Fibroblast of the aortic adventitia (primary cell): ENCODE data around the gene SLC27A3. TPM values are rescaled to one million over a fixed set of nuclear protein-coding genes. Genes with fewer than 3 reads are reported as not detected.

Experiments used
- DNase-seq: peaks from one replicate; pipeline ENCODE4 v3.0.0-alpha.2; 2010; ENCODE audit warnings: low read depth
- H3K4me3 ChIP-seq: 2 replicates; pipeline ENCODE4 v1.5.1; 2011; ENCODE audit warnings: low read depth, mild to moderate bottlenecking, control low read depth, low read length, moderate library complexity
- CTCF ChIP-seq: IDR thresholded peaks from 2 replicates; pipeline ENCODE4 v1.5.1; 2011; ENCODE audit warnings: mild to moderate bottlenecking, low read length, control low read depth, inconsistent platforms; ENCODE audit not compliant: insufficient read depth
- total RNA-seq: library from RNA; depleted of rRNA; stranded (reverse); fragments of >200 nt; gene quantifications from 2 replicates; pipeline ENCODE4 v1.2.3, GENCODE V29; 2012; ENCODE audit warnings: low replicate concordance

SLC27A3 gene
- 11.5 and 113 TPM in 2 replicates for total RNA-seq

DNA sequence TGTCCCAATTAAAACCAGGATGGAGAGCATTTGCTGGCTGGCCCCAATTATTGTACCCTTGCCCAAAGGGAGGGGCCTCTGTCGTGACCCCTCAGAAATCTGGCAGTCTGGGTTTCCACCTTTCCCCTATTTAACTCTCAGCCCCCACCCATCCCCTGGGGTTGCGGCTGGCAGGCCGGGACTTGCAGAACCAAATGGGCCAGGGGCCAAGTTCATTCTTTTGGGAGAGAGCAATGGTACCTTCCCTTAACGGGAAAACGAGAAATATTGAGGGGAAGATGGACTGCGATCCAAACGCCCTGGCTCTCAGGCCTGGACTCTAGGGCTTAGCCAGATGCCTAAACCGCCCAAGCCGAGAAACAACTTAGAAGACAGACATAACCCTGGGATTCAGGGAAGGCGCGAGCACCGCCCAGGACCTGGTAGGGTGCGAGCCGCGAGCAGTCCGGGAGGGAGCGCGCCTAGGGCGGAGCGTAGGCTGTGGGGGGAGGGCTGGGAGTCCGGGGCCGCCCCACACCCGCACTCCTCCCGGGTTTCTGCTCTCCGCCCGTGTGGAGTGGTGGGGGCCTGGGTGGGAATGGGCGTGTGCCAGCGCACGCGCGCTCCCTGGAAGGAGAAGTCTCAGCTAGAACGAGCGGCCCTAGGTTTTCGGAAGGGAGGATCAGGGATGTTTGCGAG, at the start of gene SLC27A3:
Gene SLC27A3 (plus strand): TSS at position 628 of the 678 bp plus-strand sequence. CDS start 91 bp downstream, outside the sequence.
- peak within 1 kb of the TSS; percentile 78 for H3K4me3 ChIP-seq
- peak; percentile 79 for DNase-seq
- TF ChIP-seq CTCF, result no peak

GRCh38 chr1:153727463-153728304, 47.5 kb upstream of the SLC27A3 start, which contains the start of gene INTS3:
TSS of gene INTS3 (plus strand) at chr1:153728050. CDS start at chr1:153728635, 585 bp downstream.
- peak; percentile 100 for DNase-seq
- H3K4me3 ChIP-seq, result peak within 1 kb of the TSS; percentile 95
- peak; percentile 27 for TF ChIP-seq CTCF

DNA sequence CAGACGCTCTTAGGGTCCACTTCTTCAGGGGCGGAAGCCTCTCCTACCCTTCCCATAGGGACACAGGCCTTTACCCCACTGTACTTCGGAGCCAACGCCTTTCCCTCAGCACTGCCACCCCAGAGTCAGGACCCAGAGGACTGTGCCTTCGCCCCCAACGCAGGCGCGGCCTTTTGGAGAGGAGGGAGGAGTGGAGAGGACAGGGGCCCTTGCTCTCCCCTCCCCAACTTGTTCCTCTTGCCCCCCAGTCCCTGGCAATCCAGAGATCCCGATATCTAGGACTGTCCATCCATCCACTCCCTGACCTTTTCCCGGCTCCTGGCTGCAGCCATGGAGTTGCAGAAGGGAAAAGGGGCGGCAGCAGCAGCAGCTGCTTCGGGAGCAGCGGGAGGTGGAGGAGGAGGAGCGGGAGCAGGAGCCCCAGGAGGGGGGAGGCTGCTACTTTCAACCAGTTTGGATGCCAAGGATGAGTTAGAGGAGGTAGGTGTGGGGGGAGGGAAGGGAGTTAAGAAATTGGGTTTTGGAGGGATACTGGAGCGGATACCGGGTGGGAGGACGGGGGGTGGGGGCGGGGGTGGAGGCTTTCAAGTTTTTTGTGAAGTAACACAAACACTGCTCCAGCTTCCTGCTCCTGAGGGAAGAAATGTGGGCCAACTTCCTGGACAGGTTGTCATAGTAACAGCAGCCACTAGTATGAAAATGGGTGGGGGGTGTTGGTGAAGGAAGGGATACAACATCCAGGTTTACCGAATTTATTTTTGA, 46.7 kb upstream of the SLC27A3 start:
- peak; percentile 52 for DNase-seq

DNA sequence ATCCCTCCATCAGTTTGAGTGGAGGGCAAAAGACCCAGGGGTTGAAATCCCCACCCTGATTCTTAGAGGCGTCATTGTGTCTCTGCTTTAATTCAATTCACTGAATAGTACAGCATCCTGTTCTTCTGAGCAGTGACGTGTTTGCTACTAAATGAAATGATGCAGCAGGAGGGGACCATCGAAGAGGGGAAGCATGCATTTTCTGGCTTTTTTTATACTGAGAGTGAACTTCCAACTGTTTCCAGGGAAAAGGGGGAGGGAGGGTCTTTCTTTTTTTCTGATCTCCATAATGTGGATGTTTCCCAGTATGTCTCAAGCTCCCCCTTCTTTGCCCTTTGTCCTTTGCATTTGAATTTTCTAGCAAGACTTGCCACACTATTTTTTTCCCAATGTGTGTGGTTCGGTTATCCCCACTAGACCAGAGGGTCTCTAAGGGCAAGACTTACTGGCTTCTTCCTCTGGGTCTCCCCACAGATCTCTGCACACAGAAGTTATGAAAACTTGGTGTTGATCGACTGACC, 44.7 kb upstream of the SLC27A3 start:
- H3K4me3 ChIP-seq, result no peak overlapping the region
- no peak for DNase-seq
- TF ChIP-seq CTCF, result no peak

More for the DNA sequence above, 46.7 kb upstream of the SLC27A3 start:
- TF ChIP-seq CTCF, result no peak
- H3K4me3 ChIP-seq, result peak overlapping the region; percentile 95

GRCh38 chr1:153733970-153734369, 41.2 kb upstream of the SLC27A3 start:
- TF ChIP-seq CTCF, result no peak
- DNase-seq, result no peak
- H3K4me3 ChIP-seq, result no peak overlapping the region

DNA sequence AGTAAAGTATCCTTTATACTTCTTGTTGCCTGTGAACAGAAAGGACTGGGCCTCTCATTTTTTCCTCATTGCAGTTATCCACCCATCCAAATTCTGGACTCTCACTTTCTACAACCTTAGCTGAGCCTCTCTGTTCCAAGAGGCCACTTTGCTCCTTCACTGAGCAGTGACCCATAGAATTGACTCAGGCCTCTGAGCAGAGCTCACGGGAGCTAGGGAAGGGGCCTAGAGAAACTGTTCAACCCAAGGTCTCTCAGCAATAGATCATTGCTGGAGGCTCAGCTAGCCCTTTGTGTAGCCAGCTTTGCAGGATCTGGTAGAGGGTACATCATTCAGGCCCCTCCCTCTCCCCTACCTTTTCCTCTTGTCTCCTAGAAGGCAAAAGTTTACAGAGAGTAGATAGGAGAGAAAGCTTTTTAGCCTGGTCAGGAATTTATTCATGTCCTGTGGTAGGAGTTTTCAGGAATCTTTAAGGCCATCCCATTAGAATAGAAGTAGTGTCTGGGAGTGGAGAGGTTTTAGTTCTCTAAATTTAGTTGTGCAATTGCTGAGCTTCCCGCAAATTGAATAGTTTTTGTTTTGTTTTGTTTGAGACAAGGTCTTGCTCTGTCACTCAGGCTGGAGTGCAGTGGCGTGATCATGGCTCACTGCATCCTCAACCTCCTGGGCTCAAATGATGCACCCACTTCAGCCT, 40.7 kb upstream of the SLC27A3 start:
- TF ChIP-seq CTCF, result no peak
- H3K4me3 ChIP-seq, result no peak overlapping the region
- DNase-seq, result no peak
